Panc1 (cell line): ENCODE measurements around the gene HORMAD1. TPM values are rescaled to one million over a fixed set of nuclear protein-coding genes. Genes with fewer than 3 reads are reported as not detected.

Experiments
- ATAC-seq: fragments of 200-7000 bp; cut with Tn5 transposase; 2 replicates; pipeline ENCODE4 v1.9.1; 2020; ENCODE audit warnings: mild to moderate bottlenecking, moderate library complexity
- BruUV-seq: library from RNA; stranded (reverse); fragments of 400-500 nt; replicated peaks from 2 replicates; lab custom pipeline; 2021; lab: Mats Ljungman, UMichigan
- CTCF ChIA-PET: fragments of 300-600 bp; sonication (Branson Sonifier 250); formaldehyde crosslinking; loops from one replicate; lab custom pipeline; 2022; ENCODE audit warnings: antibody characterized with exemption; lab: Charles Lee
- POLR2A ChIA-PET: fragments of 300-600 bp; sonication (Branson Sonifier 250); formaldehyde crosslinking; loops from one replicate; lab custom pipeline; 2022; ENCODE audit warnings: antibody characterized with exemption; lab: Charles Lee
- DNase-seq: peaks from one replicate; pipeline ENCODE4 v3.0.0-alpha.2; 2010; ENCODE audit warnings: low read depth, low spot score
- H3K27ac ChIP-seq: 2 replicates; pipeline ENCODE4 v1.5.1; 2011; ENCODE audit warnings: mild to moderate bottlenecking, low read length, inconsistent platforms
- H3K27me3 ChIP-seq: fragments of 200-500 bp; sonication (Bioruptor generic); 2 replicates; pipeline ENCODE4 v1.6.0; 2014; ENCODE audit warnings: low read length, inconsistent platforms; ENCODE audit not compliant: control insufficient read depth, insufficient read depth
- H3K36me3 ChIP-seq: fragments of 200-500 bp; sonication (Bioruptor generic); 2 replicates; pipeline ENCODE4 v1.5.1; 2014; ENCODE audit warnings: inconsistent platforms, mild to moderate bottlenecking, low read length, moderate library complexity; ENCODE audit not compliant: control insufficient read depth, insufficient read depth
- H3K4me1 ChIP-seq: 2 replicates; pipeline ENCODE4 v1.5.1; 2011; ENCODE audit warnings: inconsistent platforms, mild to moderate bottlenecking, low read length, moderate library complexity; ENCODE audit not compliant: control insufficient read depth, insufficient read depth
- H3K4me3 ChIP-seq, 2 experiments: 2 replicates each; pipeline ENCODE4 v1.5.1; 2011 to 2012; ENCODE audit warnings: low read depth in 2 of 2, low read length in 2 of 2, mild to moderate bottlenecking in 2 of 2, inconsistent platforms in 1 of 2, moderate library complexity in 1 of 2
- H3K9me3 ChIP-seq: fragments of 200-500 bp; sonication (Bioruptor generic); 2 replicates; pipeline ENCODE4 v1.5.1; 2014; ENCODE audit warnings: low read depth, mild to moderate bottlenecking, inconsistent platforms, low read length, moderate library complexity; ENCODE audit not compliant: control insufficient read depth, insufficient read depth
- CTCF ChIP-seq: fragments of 450-650 bp; IDR thresholded peaks from 2 replicates; pipeline ENCODE4 v1.5.1; 2017; ENCODE audit warnings: mild to moderate bottlenecking
- POLR2AphosphoS5 ChIP-seq: IDR thresholded peaks from 2 replicates; pipeline ENCODE4 v1.6.1; 2012; ENCODE audit warnings: mild to moderate bottlenecking, low read depth, low read length, moderate library complexity
- REST ChIP-seq, 2 experiments: IDR thresholded peaks; 2 replicates each; pipeline ENCODE4 v1.6.1; 2011 to 2012; ENCODE audit warnings: low read depth in 2 of 2, control low read depth in 1 of 2, low read length in 1 of 2, mild to moderate bottlenecking in 1 of 2, moderate library complexity in 1 of 2; ENCODE audit not compliant: insufficient read depth in 1 of 2
- SIN3A ChIP-seq: IDR thresholded peaks from 2 replicates; pipeline ENCODE4 v1.6.1; 2012; ENCODE audit warnings: low read depth, mild to moderate bottlenecking, low read length, moderate library complexity, borderline replicate concordance; ENCODE audit not compliant: insufficient read depth
- TCF7L2 ChIP-seq: IDR thresholded peaks from 2 replicates; pipeline ENCODE4 v1.6.1; 2011; ENCODE audit warnings: mild to moderate bottlenecking, low read depth, low read length, inconsistent platforms
- in situ Hi-C: cut with HindIII; loops from 2 replicates; pipeline ENCODE4 v1.10.0; 2016; ENCODE audit warnings: low sequenced_read_pairs, low pct_unique_long_range_greater_than_20kb
- intact Hi-C: fragments of 100-400 bp; cut with micrococcal nuclease; formaldehyde crosslinking; loops from one replicate; pipeline ENCODE4 v1.10.0; 2022; ENCODE audit not compliant: unreplicated experiment
- total RNA-seq: library from RNA; stranded (reverse); gene quantifications from one replicate; pipeline ENCODE4 v1.2.1, GENCODE V29; 2021; ENCODE audit not compliant: unreplicated experiment

The HORMAD1 gene
- total RNA-seq, 1 experiment from 2014 or later, result not detected

GRCh38 chr1:150761801-150762200, 41.1 kb upstream of the HORMAD1 start:
- intact Hi-C loops, result no loop called here
- H3K4me1 ChIP-seq, result no peaks in the 10 kb centered on the region; the same call in 1 of the 2 replicates
- no peaks in the 10 kb centered on the region for H3K36me3 ChIP-seq
- TF ChIP-seq CTCF (no peak), SIN3A (no peak), TCF7L2 (no peak), REST (IDR thresholded peaks at IDR 0.05; ENCODE audit: insufficient read depth in 1 of 2, low read depth in 2 of 2, low read length in 1 of 2) (no peak), POLR2AphosphoS5 (no peak)
- DNase-seq, result no peak
- in situ Hi-C loops, result no loop called here
- no peaks in the 10 kb centered on the region; the same call in 1 of the 2 replicates for H3K27me3 ChIP-seq
- H3K9me3 ChIP-seq, result 0 out of 2 replicates have a peak, but pooled peaks cover 3% of the 10 kb centered on the region
- no peak for ATAC-seq
- no peak overlapping the region for H3K27ac ChIP-seq
- CTCF ChIA-PET, result no interaction called here
- no TSS peak for BruUV-seq
- no peak overlapping the region for H3K4me3 ChIP-seq
- POLR2A ChIA-PET, result no interaction called here

GRCh38 chr1:150760013-150760412, 39.3 kb upstream of the HORMAD1 start:
- CTCF ChIA-PET, result no interaction called here
- POLR2A ChIA-PET, result no interaction called here
- H3K4me1 ChIP-seq, result no peaks in the 10 kb centered on the region; the same call in 1 of the 2 replicates

More at GRCh38 chr1:150760013-150760412, 39.3 kb upstream of the HORMAD1 start:
- Histone ChIP-seq H3K27ac (no peak overlapping the region), H3K4me3 (no peak overlapping the region), H3K27me3 (no peaks in the 10 kb centered on the region; the same call in 1 of the 2 replicates), H3K36me3 (no peaks in the 10 kb centered on the region), H3K9me3 (0 out of 2 replicates have a peak, but pooled peaks cover 3% of the 10 kb centered on the region)
- DNase-seq (no peak), ATAC-seq (no peak)
- in situ Hi-C loops, result no loop called here
- TF ChIP-seq POLR2AphosphoS5 (no peak), REST (IDR thresholded peaks at IDR 0.05; ENCODE audit: insufficient read depth in 1 of 2, low read depth in 2 of 2, low read length in 1 of 2) (no peak), TCF7L2 (no peak), SIN3A (no peak), CTCF (no peak)
- intact Hi-C loops, result no loop called here
- BruUV-seq, result no TSS peak
